ENCODE results near the gene RAB33B.
"Not testable (repeated sequence)": the region's sequence is repeated elsewhere in the genome, so short reads cannot be mapped to it uniquely, and the experiment has no call there.

RAB33B gene

DNA sequence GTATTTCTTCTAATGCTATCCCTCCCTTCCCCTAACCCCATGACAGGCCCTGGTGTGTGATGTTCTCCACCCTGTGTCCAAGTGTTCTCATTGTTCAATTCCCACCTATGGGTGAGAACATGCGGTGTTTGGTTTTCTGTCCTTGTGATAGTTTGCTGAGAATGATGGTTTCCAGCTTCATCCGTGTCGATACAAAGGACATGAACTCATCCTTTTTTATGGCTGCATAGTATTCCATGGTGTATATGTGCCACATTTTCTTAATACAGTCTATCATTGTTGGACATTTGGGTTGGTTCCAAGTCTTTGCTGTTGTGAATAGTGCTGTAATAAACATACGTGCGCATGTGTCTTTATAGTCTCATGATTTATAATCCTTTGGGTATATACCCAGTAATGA is 10.6 kb downstream of the RAB33B start:
- DNase-seq (ENCODE audit: low read depth), result not testable (repeated sequence)

DNA sequence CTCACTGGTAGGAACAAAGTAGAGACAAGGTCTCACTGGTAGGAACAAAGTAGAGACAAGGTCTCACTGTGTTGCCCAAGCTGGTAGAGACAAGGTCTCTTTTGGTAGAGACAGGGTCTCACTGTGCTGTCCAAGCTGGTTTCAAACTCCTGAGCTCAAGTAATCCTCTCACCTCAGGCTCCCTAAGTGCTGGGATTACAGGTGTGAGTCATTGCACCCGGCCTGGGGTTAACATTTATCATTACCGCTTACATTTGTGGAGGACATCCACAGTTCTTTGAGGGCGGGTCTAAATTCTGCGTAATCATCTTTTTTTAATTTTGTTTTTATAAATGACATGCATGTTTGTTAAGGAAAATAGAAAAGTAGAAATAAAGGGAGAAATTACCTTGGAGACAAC is 12.0 kb downstream of the RAB33B start:
- DNase-seq (ENCODE audit: low read depth), result no peak

DNA sequence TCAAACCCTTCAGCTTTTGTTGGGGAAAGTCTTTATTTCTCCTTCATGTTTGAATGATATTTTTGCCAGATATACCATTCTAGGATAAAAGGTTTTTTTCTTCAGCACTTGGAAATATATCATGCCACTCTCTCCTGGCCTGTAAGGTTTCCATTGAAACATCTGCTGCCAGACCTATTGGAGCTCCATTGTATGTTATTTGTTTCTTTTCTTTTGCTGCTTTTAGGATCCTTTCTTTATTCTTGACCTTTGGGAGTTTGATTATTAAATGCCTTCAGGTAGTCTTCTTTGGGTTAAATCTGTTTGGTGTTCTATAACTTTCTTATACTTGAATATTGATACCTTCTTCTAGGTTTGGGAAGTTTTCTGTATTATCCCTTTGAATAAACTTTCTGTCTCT is 14.8 kb downstream of the RAB33B start:
- not testable (repeated sequence) for DNase-seq (ENCODE audit: low read depth)

DNA sequence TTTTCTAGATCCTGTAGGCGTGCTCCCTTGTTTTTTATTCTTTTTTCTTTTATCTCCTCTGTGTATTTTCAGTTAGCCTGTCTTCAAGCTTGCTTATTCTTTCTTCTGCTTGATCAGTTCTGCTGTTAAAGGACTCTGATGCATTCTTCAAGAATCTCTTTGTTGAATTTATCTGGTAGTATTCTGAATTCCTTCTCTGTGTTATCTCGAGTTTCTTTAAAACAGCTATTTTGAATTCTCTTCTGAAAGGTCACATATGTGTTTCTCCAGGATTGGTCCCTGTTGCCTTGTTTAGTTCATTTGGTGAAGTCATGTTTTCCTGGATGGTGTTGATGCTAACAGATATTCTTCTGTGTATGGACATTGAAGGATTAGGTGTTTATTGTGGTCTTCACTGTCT is 15.3 kb downstream of the RAB33B start:
- DNase-seq (ENCODE audit: low read depth), result no peak

DNA sequence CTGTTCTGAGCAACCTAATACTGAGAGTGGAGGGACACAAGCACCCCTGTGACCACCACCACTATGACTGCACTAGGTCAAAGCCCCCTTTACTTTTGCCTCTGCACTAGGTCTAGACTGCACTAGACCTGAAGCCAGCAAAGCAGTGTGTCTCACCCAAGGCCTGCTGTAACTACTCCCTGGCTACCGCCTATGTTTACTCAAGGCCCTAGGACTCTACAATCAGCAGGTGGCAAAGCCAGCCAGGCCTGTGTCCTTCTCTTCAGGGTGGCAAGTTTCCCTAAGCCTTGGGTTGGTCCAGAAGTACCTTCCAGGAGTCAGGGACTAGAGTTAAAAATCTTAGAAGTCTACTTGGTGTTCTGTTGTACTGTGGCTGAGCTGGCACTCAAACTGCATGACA is 15.9 kb downstream of the RAB33B start:
- DNase-seq (ENCODE audit: low read depth), result no peak

DNA sequence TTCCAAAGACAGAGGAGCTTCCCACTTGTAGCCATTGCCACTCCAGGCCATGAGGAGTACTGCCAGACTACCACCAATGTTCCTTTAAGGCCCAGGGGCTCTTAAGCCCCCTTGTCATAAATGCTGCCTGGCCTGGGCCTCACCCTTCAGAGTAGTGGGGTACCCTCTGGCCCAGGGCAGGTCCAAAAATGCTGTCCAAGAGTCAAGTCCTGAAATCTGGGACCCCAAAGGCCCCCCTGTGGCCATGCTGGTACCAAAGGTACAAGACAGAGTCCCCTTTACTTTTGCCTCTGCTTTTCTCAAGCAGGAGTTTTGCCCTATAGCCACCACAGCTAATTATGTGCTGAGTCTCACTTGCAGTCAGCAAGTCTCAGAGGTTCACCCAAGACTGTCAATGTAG is 16.4 kb downstream of the RAB33B start:
- DNase-seq (ENCODE audit: low read depth), result no peak

DNA sequence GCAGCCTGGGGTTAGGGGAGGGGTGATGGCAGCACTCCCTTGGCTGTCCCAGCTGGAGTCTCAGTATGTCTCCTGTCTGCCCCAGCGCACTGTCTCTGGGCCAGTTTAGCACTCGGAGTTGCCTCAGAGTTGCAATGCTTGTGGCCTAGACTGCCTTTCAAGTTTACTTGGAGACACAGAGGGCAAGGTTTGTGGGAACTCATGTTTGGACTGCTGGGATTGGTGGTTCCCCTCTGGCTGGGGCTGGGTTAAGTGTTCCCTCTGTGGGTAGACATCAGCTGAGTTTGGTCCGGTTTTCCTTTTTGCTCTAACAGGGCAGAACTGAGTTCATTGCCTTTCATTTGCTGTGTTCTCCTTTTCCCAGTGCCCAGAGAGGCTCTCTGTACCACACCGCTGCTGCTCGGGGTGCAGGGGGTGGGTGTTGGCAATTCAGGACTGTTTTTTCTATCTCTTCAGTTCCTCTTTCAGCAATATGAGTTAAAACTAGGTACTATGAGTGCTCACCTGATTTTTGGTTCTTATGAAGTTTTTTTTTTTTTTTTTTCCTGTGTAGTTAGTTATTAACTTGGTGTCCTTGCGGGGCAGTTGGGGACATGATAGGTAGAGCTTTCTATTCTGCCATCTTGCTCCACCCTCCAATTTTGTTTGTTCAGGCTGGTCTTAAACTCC is 17.2 kb downstream of the RAB33B start:
- DNase-seq (ENCODE audit: low read depth), result no peak

DNA sequence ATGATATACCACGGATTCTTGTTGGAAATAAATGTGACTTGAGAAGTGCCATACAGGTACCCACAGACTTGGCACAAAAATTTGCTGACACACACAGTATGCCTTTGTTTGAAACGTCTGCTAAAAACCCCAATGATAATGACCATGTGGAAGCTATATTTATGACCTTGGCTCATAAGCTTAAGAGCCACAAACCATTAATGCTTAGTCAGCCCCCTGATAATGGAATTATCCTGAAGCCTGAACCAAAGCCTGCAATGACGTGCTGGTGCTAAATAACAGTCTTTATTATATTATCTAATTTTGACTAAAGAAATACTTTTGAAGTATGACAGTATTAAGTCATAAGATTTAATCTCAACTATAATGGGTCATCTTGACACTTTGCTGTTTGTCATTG is 18.9 kb downstream of the RAB33B start:
- DNase-seq (ENCODE audit: low read depth), result no peak

DNA sequence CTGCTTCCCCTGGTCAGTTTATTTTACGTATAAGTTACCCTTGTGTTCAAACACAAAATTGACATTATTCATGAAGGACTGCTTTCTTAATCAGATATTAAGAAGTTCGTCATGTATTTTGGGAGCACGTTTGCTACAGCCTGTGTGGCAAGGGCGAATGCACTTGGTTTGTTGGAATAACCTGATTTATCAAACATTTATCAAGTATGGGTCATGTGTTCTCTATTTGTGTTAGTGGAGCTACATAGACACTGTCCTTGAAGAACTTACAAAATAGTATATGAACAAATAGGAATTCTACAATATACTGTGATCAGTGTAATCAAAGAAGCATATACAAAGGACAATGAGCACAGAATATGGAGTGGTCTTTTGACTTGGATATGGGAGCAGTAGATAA is 22.4 kb downstream of the RAB33B start:
- DNase-seq (ENCODE audit: low read depth), result no peak

DNA sequence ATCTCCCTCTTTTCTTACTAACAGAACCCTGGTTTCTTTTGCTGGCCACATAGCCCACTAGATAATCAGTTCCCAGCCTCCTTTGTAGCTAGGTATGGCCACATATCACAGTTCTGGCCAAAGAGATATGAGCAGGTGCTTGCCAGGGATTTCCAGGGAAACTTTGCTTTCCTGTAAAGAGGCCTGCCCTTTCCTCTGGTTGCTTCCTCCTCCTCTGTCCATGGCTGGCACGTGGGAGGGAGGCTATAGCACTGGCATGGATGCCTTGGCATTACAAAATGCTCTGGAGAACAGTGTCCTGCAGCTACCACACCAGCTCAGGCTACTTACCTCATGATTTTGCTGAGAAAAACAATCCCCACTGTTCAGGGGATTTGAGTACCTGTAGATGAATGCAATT is 27.5 kb downstream of the RAB33B start:
- no peak for DNase-seq (ENCODE audit: low read depth)

DNA sequence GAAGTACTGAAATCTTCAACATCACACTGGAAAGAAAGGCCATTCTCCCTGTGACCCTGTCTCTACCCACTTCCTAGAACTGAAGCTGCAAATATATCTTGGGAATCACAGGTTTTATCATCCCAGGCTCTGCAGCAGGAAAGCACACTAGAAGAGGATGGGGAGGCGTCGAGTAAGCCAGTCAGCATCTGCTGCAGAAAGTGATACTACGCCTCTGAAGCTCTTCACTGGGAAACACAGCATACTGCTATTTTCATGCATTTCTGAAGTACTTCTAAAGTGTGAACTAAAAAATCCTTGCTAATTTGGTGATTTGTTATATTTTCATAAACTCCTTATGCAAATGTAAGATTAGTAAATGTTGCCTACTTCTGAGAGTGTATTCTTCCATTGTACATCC is 29.1 kb downstream of the RAB33B start:
- DNase-seq (ENCODE audit: low read depth), result no peak

DNA sequence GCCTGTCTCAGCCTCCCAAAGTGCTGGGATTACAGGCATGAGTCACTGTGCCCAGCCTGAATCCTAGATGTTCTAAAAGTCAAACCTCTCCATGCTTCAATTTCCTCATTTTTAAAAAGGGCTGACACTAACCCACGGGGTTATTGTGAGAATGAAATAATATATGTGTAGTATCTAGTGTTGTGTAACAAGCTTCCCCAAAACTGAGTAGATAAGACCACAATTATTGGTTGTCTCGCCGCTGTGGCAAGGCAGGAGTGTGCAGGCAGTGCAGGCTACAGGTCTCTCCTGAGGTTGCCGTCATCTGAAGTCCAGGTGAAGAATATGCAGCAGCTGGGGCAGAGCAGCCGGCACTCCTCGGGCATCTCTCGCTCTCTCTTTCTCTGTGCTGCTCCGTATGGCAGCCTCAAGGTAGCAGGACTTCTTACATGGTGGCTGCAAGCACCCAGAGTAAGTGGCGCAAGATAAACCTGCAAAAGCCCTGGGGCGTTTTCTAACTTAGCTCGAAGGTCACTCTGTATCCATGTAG is 30.9 kb downstream of the RAB33B start:
- DNase-seq (ENCODE audit: low read depth), result no peak

DNA sequence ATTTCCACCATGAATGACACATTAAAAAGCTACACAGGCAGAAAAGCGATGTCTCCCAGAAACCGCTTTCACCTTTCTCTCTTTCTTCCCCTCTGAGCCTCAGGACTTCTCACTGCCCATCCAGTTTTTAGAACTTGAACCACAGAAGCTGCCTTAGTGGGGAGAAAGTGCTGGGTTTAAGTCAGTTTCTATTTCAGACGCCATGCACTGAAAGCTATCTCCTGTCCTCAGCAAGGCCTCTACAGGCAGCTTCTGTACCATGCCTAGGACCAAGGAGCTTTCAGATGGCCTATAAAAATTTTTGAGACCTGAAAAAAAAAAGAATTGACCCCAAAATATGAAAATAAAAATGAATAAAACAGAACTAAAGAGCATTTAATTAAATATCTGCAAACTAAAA is 34.5 kb downstream of the RAB33B start:
- no peak for DNase-seq (ENCODE audit: low read depth)

DNA sequence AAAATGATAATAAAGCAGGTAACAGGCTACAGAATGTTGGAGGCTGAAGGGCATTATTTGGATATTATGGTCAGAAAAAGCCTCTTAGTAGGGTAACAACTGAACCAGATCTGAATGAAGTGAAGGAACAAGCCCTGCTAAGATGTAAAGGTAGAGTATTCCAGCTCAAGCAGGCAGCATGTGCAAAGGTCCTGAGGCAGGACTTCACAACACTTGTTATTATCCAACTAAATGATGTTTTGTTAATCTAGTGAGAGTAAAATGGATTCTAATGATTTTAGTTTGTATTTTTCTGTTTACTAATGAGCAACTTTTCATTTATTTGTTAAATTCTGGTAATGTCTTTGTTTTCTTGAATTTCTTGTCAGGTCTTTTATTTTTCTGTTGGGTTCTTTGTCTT is 35.7 kb downstream of the RAB33B start:
- DNase-seq (ENCODE audit: low read depth), result no peak

DNA sequence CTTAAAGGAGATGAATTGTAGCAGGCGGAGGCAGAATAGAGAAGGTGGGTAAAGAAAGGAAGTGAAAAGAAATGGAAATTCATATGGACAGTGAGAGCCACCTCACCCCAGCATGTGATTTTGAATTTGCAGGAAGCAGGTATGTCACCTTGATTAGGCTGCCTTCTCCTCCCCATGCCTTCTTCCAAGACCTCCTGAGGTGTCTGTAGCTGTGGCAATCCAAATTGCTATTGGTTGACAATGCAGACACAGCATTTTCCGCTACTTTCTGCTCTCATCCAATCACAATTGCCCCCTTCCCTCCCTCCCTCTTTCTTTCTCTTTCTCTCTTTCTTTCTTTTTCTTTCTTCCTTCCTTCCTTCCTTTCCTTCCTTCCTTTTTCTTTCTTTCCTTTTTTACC is 38.5 kb downstream of the RAB33B start:
- DNase-seq (ENCODE audit: low read depth), result no peak

DNA sequence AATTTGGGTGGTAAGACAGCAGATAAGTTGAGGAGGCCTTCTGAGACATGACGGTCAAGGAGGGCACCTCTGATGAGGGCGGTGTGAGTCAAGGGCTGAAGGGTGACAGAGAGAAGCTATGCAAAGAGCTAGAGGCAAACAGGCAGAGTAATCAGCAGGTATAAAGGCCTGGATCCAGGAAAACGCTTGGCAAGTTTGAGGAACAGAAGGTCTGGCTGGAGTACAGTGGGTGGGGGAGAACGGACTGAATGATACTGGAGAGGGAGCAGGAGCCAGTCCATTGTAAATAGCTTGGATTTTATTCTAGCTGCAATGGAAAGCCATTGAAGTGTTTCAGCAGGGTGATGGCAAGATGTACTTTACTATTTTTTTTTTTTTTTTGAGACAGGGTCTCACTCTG is 39.3 kb downstream of the RAB33B start:
- DNase-seq (ENCODE audit: low read depth), result no peak

DNA sequence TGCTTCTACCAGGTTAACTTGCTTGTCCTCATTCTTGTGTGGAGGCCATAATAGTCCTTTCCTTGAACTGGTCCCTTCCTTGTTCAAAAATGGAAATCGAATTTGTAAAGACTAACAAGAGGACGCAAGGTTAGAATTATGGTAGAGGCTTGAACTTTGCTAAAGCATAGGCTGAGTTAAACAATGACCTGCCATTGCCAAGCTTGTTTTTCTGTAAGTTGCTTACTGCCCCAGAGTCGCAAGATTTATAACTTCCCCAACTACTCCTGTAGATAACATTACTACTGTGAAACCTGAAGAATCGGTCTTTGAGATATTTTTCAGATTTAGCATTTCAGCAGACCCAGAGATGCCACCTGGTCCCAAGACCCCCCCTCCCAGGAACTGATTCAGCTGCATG is 45.3 kb downstream of the RAB33B start:
- no peak for DNase-seq (ENCODE audit: low read depth)

DNA sequence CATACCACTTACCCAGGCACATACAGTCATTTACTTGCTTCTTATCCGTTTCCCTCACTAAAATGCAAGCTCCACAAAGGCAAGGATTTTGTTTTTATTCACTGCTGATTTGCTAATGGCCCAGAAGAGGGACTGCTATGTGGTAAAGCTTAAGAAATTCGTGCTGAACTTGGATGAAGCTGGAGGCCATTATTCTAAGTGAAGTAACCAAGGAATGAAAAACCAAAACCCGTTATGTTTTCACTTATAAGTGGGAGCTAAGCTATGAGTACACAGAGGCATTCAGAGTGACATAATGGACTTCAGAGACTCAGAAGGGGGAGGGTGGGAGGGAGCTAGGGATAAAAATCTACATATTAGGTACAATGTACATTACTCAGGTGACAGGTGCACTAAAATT is 47.2 kb downstream of the RAB33B start:
- no peak for DNase-seq (ENCODE audit: low read depth)

DNA sequence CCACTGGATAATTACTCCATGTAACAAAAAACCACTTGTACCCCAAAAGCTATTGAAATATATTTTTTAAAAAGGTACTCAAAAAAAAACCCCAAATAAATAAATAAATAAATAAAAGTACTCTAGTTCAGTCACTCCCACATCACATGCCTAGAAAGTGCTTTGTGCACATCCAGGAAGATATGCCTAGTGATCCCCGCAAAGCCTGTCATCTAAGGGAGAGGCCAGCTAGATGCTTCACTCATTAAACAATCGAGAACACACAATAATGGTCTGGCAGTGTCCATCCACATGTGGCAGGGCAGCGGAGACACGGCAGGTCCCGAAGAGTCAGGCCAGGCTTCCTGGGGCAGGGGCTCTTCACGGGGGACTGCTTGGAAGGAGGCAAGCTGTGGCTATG is 47.6 kb downstream of the RAB33B start:
- DNase-seq (ENCODE audit: low read depth), result no peak

DNA sequence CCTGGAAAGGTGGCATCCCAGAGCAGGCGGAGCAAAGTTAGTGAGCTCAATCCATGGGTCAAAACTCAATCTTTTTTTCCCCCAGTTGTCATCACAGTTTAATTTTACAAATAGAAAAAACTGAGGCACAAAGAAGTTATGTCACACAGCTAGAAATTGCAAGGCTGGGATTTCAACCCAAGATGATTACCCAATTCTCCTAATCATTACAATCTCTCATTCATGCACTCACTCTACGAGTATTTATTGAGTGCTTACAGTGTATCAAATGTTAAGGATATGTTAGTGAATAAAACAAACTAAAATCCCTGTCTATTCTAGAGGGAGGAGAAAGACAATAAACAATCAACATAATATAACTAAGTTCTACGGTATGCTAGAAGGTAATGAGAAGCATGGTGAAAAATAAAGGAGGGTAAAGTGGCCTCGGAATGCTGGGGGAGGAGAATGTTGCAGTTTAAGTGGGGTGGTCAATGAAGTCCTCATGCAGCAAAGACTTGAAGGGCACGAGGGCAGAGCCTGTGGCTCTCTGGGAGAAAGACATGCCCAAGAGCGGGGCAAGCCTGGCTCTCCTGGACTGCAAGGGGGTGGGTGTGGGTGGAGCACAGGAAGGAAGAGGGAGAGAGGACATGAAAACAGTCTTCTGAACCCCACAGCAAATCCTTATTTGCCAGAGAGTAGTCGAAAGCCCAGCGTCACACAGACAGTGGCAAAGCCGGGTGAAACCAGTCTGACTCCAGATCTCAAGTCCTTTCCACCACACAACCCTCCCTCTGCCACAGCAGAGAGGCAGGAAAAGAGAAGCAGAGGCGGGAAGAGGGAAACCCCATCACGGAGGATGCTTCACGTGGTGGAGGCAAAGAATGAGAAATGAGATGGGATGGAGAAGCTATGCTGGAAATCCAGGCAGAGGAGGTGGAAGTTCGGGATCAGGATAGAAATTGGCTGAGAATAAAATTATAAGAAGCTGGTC is 48.3 kb downstream of the RAB33B start:
- DNase-seq (ENCODE audit: low read depth), result no peak

DNA sequence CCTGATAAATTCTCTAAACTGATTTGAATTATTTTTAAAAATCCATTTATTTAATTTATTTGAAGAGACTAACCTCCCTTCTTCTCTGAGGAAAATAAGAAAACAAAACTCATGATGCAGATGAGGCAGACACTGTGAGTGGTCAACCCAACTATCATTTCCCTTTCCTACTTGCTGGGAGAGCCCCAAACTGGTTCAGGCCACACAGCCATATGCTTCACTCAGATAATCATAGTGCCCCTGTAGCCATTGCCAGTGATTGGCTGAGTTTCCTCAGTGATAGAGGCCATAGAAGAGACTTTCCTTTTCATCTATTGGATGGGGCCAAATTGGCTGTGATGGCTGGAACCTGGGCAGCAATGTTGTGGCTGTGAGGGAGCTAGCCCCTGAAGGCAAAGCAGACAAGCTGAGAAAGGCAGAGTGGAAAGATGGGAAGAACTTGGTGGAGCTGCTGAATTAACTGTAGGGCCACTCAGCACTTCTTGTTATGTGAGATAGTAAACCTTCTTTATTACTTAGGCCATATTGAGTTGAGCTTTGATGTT is 49.8 kb downstream of the RAB33B start:
- no peak for DNase-seq (ENCODE audit: low read depth)

DNA sequence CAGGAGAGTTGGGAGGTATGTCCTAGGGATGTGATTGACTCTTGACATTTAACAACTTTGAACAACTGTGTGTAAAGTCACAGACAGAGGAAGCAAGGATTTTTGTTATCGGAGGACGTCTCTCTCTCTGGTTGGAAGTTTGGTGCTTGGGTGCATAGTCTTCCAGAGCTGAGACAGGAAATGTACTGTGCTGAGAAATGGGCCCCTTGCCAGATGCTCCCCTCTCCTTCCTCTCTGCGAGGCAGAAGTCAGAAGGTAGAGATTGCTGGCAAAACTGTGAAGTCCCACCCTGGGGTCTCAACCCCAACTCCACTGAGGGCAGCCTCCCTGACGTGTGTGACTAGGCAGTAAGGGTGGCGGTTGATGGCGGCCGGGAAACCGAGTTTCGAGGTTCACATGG is 52.9 kb downstream of the RAB33B start:
- DNase-seq (ENCODE audit: low read depth), result no peak
